Fibroblast of peridontal ligament (primary cell): ENCODE results near the gene SLC24A4.

Source experiments
- DNase-seq: peaks from one replicate; pipeline ENCODE4 v3.0.0-alpha.2; 2010; ENCODE audit errors: extremely low read depth

The SLC24A4 gene

DNA sequence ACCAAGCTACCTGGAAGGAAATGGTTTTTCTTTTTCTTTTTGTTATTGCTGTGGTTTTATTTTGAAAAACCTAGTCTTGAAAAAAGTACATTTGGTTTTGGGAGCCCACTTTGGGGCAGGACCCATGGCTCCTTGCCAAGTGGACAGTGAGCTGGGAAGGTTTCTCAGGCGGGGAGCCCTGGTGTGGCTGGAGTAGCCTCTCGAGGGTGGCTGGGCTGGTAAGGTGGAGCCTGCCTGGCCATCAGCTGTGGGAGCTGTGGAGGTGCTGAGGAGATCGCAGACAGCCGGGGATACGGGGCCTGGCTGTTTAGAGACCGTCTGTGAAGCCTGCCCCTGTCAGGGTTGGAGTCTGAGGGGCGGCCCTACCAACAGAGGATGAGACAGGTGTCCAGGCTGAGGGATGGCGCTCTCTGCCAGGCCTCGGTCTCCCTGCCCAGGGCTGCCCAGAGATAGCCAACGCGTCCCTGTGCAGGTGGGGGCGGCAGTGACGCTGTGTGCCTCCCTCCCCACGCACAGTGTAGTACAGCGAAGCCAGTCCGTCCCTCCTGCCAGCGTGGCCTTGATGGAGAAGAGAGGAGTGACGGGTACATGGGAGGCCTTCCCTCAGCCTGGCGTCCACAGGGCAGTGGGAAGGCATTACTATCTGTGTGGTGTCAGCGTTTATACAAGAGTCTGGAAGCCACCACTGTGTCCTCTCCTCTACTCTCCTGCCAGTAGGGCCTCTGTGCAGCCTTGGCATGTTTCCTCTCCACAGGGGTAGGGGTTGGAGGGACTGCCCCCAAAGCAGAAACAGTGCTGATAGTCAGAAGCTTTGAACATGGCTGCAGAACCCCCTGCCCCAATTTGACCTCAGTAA is 196.5 kb downstream of the SLC24A4 start:
- DNase-seq: no peak

DNA sequence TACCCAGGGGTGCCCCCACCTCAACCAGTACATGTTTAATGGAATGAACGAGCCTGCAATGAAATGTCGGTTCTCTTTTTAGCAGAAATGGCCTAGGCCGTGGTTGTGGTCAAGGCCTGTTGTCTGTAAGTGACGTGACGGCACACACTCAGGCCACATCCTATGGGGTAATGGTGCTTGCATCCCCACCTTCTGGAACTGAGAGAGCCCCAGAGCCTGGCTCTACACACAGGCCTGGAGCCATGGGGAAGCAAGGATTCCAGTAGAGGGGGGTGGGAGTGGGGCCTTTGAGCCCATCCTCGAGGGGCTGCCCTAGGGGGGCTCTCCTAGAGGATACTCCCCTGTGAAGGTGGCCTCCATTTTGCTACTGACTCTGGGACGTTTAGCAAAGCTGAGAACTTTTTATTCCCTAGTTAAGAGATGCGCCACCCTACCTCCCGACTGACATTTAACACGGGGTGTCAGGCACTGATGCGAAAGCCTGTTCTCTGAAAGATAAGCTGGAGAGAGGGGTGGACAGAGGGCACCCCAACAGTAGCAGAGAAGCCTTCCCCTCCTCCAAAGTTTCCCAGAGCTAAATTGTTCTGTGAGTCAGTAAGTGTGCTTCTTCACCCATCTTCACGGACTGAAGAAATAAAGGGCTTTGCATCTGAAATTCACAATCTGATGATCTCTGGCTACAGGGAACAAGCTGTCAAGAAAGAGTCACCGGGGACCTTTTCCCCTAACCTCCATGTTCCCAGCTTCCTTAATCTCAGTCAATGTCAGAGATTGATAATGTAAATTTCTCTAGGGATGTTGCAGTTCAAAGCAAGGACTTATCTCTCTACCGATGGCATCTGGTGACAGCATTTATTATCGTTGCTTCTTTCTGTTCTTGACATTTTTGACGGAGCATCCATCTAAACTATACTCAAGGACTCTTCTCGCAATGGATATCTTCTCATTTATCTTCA is 197.4 kb downstream of the SLC24A4 start:
- DNase-seq: no peak

DNA sequence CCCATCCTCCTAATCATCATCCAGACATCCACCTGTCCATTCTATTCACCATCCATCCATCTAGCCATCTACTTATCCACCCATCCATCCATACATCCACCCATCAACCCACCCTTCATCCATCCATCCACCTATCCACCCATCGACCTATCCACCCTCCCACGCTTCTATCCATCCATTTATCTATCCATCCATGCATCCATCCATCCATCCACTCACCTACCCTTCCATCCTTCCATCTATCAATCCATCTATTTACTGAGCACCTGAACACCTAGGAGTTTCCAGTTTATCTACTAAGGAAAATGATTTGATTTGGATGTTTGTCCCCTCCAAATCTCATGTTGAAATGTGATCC is 198.1 kb downstream of the SLC24A4 start:
- no peak for DNase-seq

DNA sequence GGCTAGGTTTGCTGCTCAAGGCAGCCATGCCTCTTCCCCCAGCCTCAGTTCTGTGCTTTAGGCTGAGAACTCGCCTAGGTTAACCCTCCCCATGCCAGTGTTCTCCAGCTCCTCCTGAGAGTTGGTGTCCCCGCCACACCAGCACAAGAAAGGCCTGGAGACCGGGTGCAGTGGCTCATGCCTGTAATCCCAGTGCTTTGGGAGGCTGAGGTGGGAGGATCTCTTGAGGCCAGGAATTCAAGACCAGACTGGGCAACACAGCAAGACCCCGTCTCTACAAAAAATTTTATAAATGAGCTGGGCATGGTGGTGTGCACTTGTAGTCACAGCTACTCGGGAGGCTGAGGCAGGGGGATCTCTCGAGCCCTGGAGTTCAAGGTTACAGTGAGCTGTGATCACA is 200.8 kb downstream of the SLC24A4 start:
- no peak for DNase-seq

- DNase-seq: no peak
Observed at GRCh38 chr14:92524602-92525185, 201.7 kb downstream of the SLC24A4 start.

DNA sequence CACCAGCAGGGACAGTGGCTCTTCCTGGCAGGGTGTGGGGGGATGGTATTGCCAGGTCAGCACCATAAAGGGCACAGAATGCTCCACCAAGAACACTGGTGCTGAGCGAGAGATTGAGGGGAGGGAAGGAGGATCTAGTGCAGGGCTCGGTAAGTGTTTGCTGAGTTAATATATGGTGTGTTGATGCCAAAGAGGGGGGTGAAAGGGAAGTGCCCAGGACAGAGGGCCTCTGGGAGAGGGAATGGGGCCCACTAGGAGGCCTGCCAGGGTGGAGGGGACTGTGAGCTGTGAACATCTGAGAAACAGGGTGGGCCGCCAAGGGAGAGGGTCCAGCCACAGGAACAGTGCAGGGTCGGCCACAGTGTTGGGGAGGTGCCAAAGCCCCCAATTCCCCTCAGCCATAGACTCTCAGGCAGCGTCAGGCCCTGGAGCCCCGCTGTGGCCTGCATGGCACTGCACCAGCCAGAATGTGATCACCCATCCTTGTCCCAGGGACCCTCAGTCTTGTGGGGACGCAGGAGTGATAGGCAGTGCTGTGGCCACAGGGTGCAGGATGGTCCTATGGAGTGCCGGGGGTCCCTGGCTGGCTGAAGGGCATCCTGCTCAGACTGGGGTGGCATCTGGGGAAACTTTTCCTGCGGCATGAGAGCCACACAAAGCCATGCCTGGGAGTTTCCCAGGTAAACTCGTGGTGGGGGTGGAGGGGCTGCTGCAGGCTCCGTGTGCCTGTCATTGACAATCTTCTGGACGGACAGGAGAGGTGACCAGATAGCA is 202.5 kb downstream of the SLC24A4 start:
- DNase-seq: no peak

DNA sequence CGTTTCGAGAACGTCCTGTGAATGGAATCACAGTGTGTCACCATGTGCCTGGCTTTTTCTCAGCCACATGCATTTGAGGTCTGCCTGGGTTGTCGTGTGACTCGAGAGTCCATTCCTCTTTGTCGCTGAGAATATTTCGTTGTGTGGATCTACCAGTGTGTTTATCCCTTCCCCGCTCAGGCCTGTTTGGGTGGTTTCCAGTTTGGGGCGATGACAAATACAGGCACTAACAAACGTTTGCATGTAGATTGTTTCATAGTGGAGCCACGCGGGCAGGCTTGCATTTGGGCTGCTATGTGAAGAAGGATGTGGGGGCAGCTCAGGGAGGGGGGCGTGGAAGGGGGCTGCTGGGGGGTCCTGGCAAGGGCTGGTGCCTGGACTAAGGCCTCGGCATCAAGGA is 204.8 kb downstream of the SLC24A4 start:
- DNase-seq: no peak

DNA sequence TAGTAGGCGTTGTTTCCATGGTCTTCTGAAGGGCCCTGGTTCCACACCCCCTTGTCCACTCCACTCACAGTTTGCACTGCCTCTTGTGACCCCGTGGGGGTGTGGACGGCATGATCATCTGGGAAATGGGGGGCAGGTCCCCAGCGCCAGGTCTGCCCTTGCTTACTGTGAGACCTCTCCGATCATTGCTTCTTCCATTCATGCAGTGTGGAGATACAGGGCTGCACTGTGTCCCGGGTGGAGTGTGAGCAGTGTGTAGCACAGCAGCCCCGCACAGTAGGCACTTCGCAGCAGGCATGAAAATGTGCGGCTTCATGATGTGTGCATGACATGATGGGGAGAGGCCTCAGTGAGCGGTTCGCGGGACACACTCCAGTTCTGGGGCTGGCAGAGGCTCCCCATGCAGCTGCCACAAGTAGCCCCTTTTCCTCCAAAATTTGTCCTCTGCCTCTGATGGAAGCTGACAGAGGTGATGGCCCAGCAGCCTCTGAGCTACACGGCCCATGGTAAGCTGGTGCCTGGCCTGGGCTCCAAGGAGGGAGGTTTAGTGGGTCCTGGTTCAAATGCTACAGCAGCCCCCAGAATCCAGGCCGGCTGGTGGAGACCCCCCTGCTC is 205.6 kb downstream of the SLC24A4 start:
- DNase-seq: no peak

- DNase-seq: no peak
Observed at GRCh38 chr14:92529903-92530302, 206.9 kb downstream of the SLC24A4 start.

GRCh38 chr14:92531106-92531873 is 208.3 kb downstream of the SLC24A4 start:
- DNase-seq: no peak

- DNase-seq: no peak
Observed at GRCh38 chr14:92532490-92533163, 209.7 kb downstream of the SLC24A4 start.

DNA sequence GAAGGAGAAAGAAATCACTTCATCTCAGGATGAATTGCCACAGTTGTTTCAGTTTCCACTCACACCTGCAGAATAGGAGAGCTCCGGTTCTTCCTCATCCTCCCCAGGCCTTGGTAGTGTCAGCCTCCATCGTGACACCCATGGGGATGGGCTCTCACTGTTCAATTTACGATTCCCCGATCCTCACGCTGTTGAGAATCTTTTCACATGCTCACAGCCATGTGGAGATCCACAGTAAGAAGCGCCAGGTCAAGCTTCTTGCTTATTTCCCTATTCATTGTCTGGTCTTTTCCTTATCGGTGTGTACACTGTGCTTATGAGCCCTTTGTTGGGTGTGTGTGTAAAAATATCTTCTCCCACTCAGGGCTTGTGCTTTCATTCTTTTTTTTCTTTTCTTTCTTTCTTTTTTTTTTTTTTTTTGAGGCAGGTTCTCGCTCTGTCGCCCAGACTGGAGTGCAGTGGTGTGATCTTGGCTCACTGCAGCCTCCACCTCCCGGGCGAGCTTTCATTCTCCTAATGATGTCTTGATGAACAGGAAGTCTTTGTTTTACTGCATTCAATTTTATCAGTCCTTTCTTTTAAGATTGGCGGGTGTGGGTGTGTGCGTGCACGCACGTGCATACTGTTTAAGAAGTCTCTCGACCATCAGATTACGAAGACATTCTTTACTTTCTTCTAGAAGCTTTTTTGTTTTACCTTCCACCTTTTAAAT is 212.1 kb downstream of the SLC24A4 start:
- DNase-seq: no peak

DNA sequence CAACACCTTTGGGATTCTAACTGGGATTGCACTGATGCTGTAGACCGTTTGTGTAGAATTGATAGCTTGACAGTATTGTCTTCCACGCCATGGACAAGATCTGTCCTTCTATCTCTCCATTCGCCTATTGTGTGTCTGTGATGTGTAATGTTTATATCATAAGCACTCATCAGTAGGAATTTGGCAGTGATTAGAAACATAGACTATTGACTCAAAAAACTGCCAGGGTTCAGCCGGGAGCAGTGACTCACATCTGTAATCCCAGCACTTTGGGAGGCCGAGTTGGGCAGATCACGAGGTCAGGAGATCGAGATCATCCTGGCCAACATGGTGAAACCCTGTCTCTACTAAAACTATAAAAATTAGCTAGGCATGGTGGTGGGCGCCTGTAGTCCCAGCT is 213.3 kb downstream of the SLC24A4 start:
- peak; percentile 92 for DNase-seq

GRCh38 chr14:92538412-92538985 is 215.5 kb downstream of the SLC24A4 start:
- DNase-seq: no peak

DNA sequence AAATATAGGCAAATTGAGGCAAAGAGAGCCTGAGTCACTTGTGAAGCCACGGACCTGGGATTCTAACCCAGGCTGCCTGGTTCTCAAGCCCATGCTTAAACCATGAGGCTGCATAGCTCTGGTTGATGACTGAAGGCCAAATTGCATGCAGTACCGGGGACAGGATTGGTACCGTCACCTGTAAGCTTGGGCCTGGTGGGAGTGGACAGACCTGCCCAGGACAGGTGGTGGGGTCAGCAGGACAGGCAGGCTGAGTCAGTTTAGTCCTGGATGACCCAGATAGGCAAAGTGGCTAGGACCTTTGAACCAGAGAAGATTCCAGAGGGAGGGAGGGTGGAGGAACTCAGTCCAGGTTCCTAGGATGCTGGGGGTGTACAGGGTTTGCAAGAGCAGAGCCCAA is 216.5 kb downstream of the SLC24A4 start:
- no peak for DNase-seq

DNA sequence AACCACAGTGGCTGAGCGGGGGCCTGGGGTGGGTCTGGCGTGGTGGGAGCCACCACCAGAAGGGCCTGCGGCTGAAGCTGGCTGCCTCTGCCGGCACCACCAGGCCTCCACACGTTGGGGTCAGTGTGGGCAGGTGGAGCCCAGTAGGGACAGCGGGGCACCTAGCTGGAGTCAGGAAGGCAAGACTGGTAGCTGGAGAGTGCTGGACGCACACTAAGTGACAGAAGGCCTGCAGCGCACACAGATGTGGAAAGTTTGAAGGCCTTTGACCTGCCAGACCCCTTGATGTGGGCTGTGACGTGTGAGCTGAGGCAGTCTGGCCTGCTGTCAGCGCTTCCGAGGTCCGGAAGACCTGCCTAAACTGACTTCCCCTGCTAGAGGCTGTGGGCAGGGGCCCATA is 216.9 kb downstream of the SLC24A4 start:
- DNase-seq: no peak

GRCh38 chr14:92540472-92541048 is 217.6 kb downstream of the SLC24A4 start:
- DNase-seq: peak; percentile 100

- no peak for DNase-seq
Observed at GRCh38 chr14:92542766-92543554, 220.0 kb downstream of the SLC24A4 start.
